D721Med (cell line): ENCODE results near the gene IRS2.
A peak's percentile ranks its signal among the peaks of the same experiment; 100 is the strongest.
"Not testable (repeated sequence)": the region's sequence is repeated elsewhere in the genome, so short reads cannot be mapped to it uniquely, and the experiment has no call there.

Experiments used
- DNase-seq: peaks from one replicate; pipeline ENCODE4 v3.0.0; 2011; ENCODE audit warnings: low spot score; ENCODE audit not compliant: insufficient read length
- FAIRE-seq: peaks from 2 replicates; lab custom pipeline; 2011; peaks lifted over from hg19 to GRCh38; lab: Jason Lieb, UNC
- TF ChIP-seq, protein P1 (sequence below): IDR thresholded peaks from 2 replicates; pipeline ENCODE4 v1.5.1; 2012; ENCODE audit warnings: mild to moderate bottlenecking, control low read depth; ENCODE audit not compliant: insufficient read depth; ENCODE audit errors: missing control alignments

The IRS2 gene, protein sequence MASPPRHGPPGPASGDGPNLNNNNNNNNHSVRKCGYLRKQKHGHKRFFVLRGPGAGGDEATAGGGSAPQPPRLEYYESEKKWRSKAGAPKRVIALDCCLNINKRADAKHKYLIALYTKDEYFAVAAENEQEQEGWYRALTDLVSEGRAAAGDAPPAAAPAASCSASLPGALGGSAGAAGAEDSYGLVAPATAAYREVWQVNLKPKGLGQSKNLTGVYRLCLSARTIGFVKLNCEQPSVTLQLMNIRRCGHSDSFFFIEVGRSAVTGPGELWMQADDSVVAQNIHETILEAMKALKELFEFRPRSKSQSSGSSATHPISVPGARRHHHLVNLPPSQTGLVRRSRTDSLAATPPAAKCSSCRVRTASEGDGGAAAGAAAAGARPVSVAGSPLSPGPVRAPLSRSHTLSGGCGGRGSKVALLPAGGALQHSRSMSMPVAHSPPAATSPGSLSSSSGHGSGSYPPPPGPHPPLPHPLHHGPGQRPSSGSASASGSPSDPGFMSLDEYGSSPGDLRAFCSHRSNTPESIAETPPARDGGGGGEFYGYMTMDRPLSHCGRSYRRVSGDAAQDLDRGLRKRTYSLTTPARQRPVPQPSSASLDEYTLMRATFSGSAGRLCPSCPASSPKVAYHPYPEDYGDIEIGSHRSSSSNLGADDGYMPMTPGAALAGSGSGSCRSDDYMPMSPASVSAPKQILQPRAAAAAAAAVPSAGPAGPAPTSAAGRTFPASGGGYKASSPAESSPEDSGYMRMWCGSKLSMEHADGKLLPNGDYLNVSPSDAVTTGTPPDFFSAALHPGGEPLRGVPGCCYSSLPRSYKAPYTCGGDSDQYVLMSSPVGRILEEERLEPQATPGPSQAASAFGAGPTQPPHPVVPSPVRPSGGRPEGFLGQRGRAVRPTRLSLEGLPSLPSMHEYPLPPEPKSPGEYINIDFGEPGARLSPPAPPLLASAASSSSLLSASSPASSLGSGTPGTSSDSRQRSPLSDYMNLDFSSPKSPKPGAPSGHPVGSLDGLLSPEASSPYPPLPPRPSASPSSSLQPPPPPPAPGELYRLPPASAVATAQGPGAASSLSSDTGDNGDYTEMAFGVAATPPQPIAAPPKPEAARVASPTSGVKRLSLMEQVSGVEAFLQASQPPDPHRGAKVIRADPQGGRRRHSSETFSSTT (N-terminal part only)

DNA sequence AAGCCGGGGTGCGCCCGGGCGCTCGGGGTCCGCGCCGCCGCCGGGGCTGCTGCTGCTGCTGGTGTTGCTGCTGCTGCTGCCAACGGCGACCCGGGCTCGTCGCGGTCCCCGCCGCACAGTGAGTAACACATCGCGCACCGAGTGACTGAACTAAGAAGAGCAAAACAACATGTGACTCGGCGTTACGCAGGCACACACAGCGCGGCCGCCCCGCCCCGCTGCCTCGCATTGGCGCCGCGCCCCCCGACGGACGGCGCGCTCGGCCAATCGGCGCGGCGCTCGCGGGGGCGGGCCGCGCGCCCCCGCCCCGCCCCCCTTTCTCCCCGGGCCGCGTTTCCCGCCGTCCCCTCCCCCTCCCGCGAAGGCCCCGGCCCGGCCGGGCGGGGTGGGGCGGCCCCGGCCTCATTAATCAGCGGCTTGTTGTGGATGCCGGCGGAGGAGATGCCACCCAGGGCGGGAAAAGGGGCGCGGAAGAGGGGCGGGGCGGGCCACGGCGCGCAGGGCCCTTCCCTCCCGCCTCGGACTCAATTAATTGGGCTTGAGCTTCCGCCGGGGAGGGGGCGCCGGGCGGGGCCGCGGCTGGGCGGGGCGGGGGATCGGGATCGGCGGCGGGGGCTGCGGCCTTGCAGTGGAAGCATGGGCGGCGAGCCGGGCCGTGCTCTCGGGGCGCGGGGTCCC, at the start of gene IRS2:
Gene IRS2, minus strand, starts transcription at position 127 of the 678 bp plus-strand sequence. CDS start 530 bp downstream, outside the sequence.
- DNase-seq, result peak; percentile 52
- FAIRE-seq, result no peak
- TF ChIP-seq, protein P1, sequence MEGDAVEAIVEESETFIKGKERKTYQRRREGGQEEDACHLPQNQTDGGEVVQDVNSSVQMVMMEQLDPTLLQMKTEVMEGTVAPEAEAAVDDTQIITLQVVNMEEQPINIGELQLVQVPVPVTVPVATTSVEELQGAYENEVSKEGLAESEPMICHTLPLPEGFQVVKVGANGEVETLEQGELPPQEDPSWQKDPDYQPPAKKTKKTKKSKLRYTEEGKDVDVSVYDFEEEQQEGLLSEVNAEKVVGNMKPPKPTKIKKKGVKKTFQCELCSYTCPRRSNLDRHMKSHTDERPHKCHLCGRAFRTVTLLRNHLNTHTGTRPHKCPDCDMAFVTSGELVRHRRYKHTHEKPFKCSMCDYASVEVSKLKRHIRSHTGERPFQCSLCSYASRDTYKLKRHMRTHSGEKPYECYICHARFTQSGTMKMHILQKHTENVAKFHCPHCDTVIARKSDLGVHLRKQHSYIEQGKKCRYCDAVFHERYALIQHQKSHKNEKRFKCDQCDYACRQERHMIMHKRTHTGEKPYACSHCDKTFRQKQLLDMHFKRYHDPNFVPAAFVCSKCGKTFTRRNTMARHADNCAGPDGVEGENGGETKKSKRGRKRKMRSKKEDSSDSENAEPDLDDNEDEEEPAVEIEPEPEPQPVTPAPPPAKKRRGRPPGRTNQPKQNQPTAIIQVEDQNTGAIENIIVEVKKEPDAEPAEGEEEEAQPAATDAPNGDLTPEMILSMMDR, result no peak

DNA sequence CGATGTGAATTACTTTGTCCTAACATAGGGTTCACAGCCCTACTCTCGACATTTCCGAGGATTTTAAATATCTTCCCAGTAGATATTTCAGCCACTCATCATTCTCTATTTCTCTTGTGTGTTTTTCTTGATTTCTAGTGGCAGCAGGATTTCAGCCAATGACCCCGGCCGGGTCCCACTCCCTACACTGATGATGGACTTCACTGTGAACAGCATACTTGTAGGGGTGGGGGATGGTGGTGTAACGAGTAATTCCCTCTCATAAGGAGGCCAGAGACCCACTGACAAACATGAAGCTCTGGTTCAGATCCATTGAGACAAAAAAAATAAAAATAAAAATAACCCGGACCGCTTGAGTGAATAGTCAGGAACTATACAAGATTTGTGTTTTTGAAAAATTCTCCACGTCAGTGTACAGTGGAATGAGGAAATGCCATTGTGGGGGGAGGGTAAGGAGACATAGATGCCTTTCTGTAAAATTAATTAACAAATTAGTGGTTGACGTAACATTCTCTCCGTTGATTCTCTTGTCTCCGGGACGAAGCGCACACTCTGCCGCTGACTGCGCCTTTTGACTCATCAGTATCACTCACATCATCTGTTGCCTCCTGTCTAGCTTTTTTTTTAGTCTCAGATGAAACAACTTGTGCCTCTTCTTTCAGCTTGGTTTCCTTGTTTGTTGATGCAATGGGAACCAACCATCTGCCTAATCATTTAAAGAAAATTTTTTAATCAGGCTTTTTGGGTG, 48.8 kb upstream of the IRS2 start:
- FAIRE-seq (peak; percentile 64), DNase-seq (no peak)
- TF ChIP-seq, protein P1, result no peak

DNA sequence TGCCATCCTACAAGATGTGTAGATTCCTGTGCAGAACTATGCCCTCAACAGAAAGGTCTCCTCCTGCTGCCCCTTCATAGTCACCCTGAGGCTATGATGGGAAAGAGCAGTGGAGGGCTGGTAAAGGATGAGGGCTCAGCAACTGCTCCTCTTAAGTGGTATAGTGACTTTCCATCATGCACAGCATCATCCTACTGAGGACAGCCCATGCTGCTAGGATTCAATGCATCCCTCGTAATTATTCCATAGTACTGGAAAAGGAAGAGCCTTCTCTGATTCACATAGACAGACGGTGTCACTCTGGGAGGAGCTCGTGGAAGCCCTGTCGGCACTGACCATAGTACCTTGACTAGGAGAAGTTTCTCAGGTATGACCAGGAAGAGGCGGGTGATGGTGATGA, 47.6 kb upstream of the IRS2 start:
- FAIRE-seq, result no peak
- TF ChIP-seq, protein P1, result no peak
- no peak for DNase-seq

DNA sequence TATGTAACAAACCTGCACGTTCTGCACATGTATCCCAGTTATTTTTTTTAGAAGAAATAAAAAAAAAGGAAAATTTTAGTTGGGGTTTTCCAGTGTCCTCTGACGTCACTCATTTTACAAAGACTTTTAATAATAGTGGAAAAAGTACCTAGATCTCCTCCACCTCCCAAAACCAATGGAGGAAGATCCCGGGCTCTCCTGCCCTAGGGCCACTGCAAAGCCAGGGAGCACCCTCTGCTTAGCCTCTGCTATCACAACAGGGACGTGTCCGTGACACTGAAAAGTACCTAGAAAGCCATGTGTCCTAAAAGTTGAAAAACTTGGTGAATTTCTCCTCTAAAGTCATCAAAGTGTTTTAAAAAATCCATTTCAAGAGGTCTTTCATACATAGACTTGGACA, 46.7 kb upstream of the IRS2 start:
- TF ChIP-seq, protein P1, result no peak
- DNase-seq (no peak), FAIRE-seq (no peak)

DNA sequence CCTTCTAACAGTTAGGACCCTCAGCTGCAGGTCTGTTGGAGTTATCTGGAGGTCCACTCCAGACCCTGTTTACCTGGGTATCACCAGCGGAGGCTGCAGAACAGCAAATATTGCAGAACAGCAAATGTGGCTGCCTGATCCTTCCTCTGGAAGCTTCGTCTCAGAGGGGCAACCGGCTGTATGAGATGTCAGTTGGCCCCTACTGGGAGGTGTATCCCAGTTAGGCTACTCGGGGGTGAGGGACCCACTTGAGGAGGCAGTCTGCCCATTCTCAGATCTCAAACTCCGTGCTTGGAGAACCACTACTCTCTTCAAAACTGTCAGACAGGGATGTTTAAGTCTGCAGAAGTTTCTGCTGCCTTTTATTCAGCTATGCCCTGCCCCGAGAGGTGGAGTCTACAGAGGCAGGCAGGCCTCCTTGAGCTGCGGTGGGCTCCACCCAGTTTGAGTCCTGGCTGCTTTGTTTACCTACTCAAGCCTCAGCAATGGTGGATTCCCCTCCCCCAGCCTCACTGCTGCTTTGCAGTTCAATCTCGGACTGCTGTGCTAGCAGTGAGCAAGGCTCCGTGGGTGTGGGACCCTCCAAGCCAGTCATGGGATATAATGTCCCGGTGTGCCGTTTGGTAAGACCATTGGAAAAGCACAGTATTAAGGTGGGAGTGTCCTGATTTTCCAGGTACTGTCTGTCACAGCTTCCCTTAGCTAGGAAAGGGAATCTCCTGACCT, 42.4 kb upstream of the IRS2 start:
- FAIRE-seq, DNase-seq: not testable (repeated sequence)

DNA sequence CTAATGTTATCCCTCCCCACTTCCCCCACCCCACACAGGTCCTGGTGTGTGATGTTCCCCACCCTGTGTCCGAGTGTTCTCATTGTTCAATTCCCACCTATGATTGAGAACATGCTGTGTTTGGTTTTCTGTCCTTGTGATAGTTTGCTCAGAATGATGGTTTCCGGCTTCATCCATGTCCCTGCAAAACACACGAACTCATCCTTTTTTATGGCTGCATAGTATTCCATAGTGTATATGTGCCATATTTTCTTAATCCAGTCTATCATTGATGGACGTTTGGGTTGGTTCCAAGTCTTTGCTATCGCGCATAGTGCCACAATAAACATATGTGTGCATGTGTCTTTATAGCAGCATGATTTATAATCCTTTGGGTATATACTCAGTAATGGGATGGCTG, 36.8 kb upstream of the IRS2 start:
- not testable (repeated sequence) for DNase-seq, FAIRE-seq

DNA sequence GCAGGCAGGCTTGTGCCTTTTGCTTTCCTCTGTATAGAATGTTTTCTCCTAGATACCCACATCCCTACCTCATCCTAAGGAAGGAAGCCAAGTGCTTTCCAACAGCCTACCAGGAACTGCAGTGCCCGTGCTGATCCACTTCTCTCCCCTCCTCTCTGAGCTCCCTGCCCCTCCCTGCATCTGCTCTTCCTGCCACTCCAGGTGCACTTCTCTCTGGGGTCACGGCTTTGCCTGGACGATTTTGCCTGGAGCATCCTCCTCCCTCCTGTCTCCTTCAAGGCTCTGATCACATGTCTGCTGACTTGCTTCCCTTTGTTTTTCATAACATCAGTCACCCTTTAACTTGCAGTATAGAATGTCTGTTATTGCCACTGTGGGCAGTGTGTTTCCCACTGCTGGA, 34.7 kb upstream of the IRS2 start:
- DNase-seq, result no peak
- TF ChIP-seq, protein P1, result no peak
- no peak for FAIRE-seq
